PC-9 (cell line): ENCODE measurements around the gene HIGD1A.

ENCODE experiments used
- CTCF ChIP-seq: fragments of 200-600 bp; sonication (generic); conservative IDR thresholded peaks from 2 replicates; pipeline ENCODE4 v1.6.1; 2017; ENCODE audit warnings: mixed run types, antibody characterized with exemption, mild to moderate bottlenecking, moderate library complexity
- EZH2 ChIP-seq: fragments of 200-600 bp; sonication (generic); IDR thresholded peaks from 2 replicates; pipeline ENCODE4 v1.8.0; 2017; ENCODE audit warnings: antibody characterized with exemption, low read depth

- TF ChIP-seq CTCF: no peak
- no peak for TF ChIP-seq EZH2
These were observed 7.9 kb downstream of the HIGD1A start for GRCh38 chr3:42796332-42796885.
